GM20000 (cell line): ENCODE data around the gene ITGA3.

ENCODE experiments used
- DNase-seq: peaks from one replicate; pipeline ENCODE4 v3.0.0; 2012; ENCODE audit warnings: low spot score
- CTCF ChIP-seq: IDR thresholded peaks from 2 replicates; pipeline ENCODE4 v1.5.1; 2012; ENCODE audit warnings: mild to moderate bottlenecking, control low read depth; ENCODE audit errors: extremely low read depth, missing control alignments

Gene ITGA3

GRCh38 chr17:50127697-50128361 is 71.9 kb downstream of the ITGA3 start:
- DNase-seq, result no peak
- TF ChIP-seq CTCF, result no peak

DNA sequence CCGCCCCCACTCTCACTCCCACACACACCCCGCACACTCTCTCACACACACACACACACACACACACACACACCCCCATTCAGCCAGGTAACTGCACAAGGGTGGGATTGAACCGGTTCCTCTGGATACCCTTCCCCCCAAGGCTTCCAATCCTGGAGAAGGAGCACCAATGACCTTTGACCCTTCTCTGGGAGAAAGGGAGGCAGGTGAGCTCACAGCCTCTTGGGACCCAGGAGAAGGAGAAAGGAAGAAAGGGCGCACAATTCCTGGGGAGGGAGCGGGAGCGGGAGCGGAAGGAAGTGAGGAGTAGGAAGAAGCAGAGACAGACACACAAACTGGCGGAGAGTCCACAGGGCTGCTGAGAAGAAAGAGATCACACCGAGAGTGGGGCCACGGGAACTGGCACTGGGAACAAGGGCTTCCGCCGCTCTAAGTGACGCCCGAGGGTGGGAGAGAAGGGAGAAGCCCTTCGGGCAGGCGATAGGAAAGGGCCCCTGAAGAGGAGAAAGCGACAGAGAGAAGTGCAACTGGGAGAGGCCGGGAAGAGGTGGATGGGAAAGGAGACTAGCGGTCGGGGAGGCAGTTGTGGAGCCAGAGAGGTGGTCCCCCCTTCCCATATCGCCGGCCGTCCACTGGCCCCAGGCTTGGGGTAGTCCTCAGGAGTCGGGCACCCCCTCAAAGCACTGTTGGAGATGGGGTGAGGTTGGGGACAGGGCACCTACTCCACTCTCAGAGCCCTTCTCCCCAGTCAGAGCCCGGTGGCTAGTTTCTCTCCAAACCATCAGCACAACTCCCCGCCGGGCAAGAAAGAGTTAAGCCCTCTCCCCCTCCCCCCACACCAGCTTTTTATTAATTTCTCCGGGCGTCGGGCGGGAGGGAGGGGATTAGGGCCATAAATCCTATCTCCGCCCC is 72.8 kb downstream of the ITGA3 start:
- no peak for DNase-seq
- TF ChIP-seq CTCF, result no peak

DNA sequence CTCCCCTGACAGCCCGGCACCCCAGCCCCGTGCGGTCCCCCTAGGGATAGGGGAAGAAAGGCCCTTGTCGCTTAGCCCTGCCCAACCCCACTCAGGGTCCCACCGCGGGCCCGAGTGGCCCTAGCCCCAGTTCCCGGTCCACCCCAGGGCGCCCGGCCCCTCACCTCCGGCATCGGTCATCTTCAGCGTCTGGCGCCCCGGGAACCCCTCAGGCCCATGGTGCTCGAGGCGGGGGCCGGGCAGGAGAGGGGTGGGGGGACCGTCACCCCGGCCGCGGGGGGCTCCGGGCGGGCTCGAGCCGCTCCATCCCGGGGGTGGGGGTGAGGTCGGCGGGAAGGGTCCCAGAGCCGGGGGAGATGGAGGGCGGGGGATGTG is 73.4 kb downstream of the ITGA3 start:
- DNase-seq, result no peak
- TF ChIP-seq CTCF, result no peak

DNA sequence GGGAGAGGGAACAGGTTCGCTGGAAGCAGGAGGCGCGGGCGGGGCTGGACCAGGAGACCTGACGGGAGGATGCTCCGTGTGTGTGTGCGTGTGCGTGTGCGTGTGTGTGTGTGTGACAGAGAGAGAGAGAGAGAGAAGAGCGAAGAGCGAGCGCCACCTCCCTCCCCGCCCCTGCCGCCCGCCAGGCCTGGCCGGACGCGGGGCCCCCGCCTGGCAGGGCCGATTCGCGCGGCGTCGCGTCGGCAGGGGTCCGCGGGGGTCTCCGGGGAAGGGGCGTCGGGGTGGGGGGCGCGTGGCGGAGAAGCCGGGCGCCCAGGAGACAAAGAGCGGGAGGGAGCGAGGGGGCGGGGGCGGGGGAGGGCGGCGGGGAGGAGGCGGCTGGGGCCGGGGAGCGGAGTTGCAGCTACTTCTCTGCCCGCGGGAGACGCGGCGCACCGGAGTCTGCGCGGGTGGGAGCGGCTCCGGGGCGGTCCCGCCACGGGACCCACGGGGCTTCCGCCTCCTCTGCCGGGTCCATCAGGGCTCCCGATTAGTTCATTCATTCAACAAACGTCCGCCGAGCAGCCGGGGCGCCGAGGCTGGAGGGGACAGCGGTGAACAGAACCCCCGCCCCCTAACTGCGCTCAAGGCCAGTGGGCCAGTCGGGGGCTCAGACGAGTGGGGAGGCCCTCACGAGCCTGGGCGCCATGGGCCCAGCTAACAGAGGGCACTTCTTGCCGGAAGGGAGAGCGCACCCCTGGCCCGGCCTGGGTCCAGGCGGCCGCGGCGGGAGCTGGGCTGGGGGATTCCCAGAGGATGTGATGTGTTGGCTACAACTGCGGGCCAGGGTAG is 74.0 kb downstream of the ITGA3 start, which contains the start of gene SAMD14:
TSS of gene SAMD14 (minus strand) at position 433 of the 831 bp plus-strand sequence. CDS start 5,201 bp downstream, outside the sequence.
- no peak for TF ChIP-seq CTCF
- DNase-seq, result peak; percentile 89

DNA sequence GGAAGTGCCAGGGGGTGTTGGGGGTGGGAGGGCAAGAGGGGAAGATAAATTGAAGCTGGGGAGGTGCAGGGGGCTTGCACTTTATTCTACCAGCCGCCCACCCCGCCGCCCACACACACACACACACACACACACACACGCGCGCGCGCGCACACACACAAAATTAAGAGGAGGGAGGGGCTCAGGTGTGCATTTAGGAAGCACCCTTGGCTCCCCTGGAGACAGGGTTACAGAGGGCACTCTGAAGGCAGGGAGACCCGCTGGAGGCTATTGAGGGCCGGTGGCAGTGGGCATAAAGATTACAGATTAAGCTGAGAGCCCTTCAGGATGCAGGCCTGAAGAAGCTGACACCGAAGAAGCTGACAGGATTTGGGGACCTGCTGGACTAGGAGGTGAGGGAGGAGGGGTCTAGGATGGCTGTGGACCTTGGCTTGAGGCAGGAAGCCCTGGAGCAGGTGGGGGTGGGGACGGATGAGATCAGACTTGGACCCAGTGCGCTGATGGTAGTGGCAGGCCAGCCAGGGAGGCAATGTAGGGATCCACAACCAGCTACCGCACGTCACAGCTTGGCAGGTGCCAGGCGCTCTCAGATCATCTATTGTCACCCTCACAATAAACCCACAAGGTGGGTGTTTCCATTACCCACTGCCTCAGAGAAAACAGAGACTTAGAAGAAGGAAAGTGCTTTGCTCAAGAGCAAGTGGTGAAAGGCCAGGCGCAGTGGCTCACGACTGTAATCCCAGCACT is 74.8 kb downstream of the ITGA3 start:
- no peak for TF ChIP-seq CTCF
- peak; percentile 53 for DNase-seq

- peak; percentile 49 for DNase-seq
- TF ChIP-seq CTCF, result no peak
Measured at GRCh38 chr17:50132104-50132794, 76.3 kb downstream of the ITGA3 start.
